Activated CD4-positive, CD25-positive, alpha-beta regulatory T cell treated with anti-CD3 and anti-CD28 coated beads, Interleukin-2, amount 50 U/mL, for 24 hours (primary cell): ENCODE measurements around the gene GSAP.
"Not testable (repeated sequence)": the region's sequence is repeated elsewhere in the genome, so short reads cannot be mapped to it uniquely, and the experiment has no call there.

ENCODE experiments used
- ATAC-seq, 2 donors: fragments of 150-1000 bp; cut with Tn5 transposase; one replicate each; pipeline ENCODE4 v1.10.0; 2021; ENCODE audit warnings: mild to moderate bottlenecking in 1 of 2, moderate library complexity in 1 of 2

Gene GSAP

DNA sequence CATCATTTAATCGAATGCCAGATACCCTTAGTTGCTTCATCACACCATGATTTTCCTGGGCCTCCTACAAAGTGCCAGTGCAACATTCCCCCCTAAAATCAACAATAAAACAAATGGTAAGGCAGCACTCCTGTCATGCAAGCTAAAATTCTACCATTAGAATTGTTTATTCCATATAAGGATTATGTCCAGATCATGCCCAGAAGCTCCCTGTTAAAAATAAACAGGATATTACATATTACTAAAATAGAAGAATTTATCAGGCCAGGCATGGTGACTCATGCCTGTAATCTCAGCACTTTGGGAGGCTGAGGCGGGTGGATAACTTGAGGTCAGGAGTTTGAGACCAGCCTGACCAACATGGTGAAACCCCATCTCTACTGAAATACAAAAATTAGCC is 140.5 kb downstream of the GSAP start:
- not testable (repeated sequence) for ATAC-seq

DNA sequence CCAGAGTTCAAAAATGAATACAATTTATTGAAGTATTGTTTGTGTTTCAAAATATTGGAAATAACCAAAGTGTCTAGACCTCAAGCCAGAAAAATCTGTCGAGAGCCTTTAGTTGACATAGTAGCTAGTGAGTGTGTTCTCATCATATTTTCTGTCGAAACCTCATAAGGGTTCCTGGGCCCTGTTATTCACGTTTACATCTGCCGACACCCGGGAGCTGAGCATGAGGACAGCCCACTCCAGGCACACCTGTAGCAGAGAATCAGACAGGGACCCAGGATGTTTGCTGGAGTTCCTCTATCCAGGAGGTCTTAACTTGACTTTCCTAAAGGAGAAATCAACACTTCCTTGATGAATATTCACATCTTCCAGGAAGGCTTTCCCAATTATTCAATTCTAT is 144.4 kb downstream of the GSAP start:
- no peak for ATAC-seq

DNA sequence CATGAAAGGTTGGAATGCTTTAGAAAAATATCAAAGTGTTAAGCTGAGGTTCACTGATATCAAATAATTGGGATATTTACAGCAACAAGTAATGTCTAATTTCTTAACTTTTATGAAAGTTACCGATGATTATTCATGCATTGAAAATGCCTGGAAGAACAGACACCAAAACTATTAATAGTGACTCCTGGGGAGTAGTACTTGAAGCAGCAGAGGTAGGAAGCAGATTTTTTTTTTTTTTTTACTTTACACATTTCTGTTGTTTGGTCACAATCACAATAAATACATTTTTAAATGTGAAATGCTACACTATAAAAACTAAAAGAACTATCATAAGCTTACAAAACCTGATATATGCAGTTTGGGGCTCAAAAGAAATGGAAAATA is 146.1 kb downstream of the GSAP start:
- no peak for ATAC-seq

GRCh38 chr7:77269360-77270093 is 146.6 kb downstream of the GSAP start:
- no peak for ATAC-seq

GRCh38 chr7:77266291-77266794 is 149.8 kb downstream of the GSAP start:
- peak; percentile 93 to 95 for ATAC-seq

GRCh38 chr7:77265666-77266065 is 150.5 kb downstream of the GSAP start:
- ATAC-seq, result no peak

- no peak for ATAC-seq
Observed at GRCh38 chr7:77262316-77262715, 153.8 kb downstream of the GSAP start.
